Uterus (tissue), 4 donors: ENCODE measurements around the gene AAK1. TPM values are rescaled to one million over a fixed set of nuclear protein-coding genes. Genes with fewer than 3 reads are reported as not detected.

Experiments
- DNase-seq, 2 donors: peaks; one replicate each; pipeline ENCODE4 v3.0.0-alpha.2; 2019 to 2020
- H3K27ac ChIP-seq, 2 donors: fragments of 200-600 bp; sonication (generic); 1 replicate in 1 of 2; 2 replicates in 1 of 2; pipeline ENCODE4 v1.5.1; 2016 to 2018
- H3K27me3 ChIP-seq, 2 donors: fragments of 200-600 bp; sonication (generic); one replicate each; pipeline ENCODE4 v1.5.1; 2018 to 2019; ENCODE audit warnings: control low read depth in 1 of 2
- H3K36me3 ChIP-seq, 2 donors: fragments of 200-600 bp; sonication (generic); one replicate each; pipeline ENCODE4 v1.5.1; 2019; ENCODE audit warnings: control low read depth in 1 of 2
- H3K4me1 ChIP-seq, 2 donors: fragments of 200-600 bp; sonication (generic); one replicate each; pipeline ENCODE4 v1.5.1; 2018 to 2019; ENCODE audit warnings: control low read depth in 1 of 2
- H3K4me3 ChIP-seq, 2 donors: fragments of 200-600 bp; sonication (generic); 1 replicate in 1 of 2; 2 replicates in 1 of 2; pipeline ENCODE4 v1.5.1; 2018 to 2019; ENCODE audit warnings: mild to moderate bottlenecking in 1 of 2
- H3K9me3 ChIP-seq, 2 donors: fragments of 200-600 bp; sonication (generic); one replicate each; pipeline ENCODE4 v1.5.1; 2019; ENCODE audit warnings: control low read depth in 1 of 2
- CTCF ChIP-seq, 4 experiments: fragments of 200-600 bp in 2 of 4; fragments of 450-650 bp in 2 of 4; sonication (generic) in 2 of 4; IDR thresholded peaks; one replicate each; pipeline ENCODE4 v1.5.1; 2016 to 2019; ENCODE audit warnings: antibody characterized with exemption in 4 of 4, mild to moderate bottlenecking in 2 of 4, moderate library complexity in 1 of 4
- POLR2A ChIP-seq, 2 donors: fragments of 450-650 bp; IDR thresholded peaks; one replicate each; pipeline ENCODE4 v1.6.1; 2016; ENCODE audit warnings: antibody characterized with exemption in 2 of 2, mild to moderate bottlenecking in 1 of 2, moderate library complexity in 1 of 2
- intact Hi-C: fragments of 100-400 bp; cut with DNase I; formaldehyde crosslinking; loops from one replicate; pipeline ENCODE4 v1.15.1; 2023; ENCODE audit warnings: low total_unique reads
- total RNA-seq, 4 donors: library from RNA; depleted of rRNA in 3 of 4; stranded (reverse); fragments of >200 nt in 3 of 4; gene quantifications; one replicate each; pipeline versions ENCODE4 v1.1.0 to v1.2.4, GENCODE V29; 2014 to 2023
- donor health status: DM: yes; HTN: yes; CAD: no.

Gene AAK1
- total RNA-seq, 4 donors from 2014 or later, result 13.1 to 66.3 (median 32.5) TPM

GRCh38 chr2:69605284-69605683 is 38.3 kb downstream of the AAK1 start:
- Histone ChIP-seq H3K27me3 (no peaks in the 10 kb centered on the region), H3K4me3 (no peak overlapping the region), H3K4me1 (no peaks in the 10 kb centered on the region), H3K36me3 (no peaks in the 10 kb centered on the region), H3K9me3 (no peaks in the 10 kb centered on the region), H3K27ac (no peak overlapping the region)
- no peak for DNase-seq
- intact Hi-C loops, result no loop called here
- TF ChIP-seq POLR2A (IDR thresholded peaks at IDR 0.05), result no peak
- TF ChIP-seq CTCF (IDR thresholded peaks at IDR 0.05), result no peak

GRCh38 chr2:69604836-69605235 is 38.7 kb downstream of the AAK1 start:
- no peaks in the 10 kb centered on the region for H3K9me3 ChIP-seq
- intact Hi-C loops, result no loop called here
- DNase-seq, result no peak
- no peak overlapping the region for H3K4me3 ChIP-seq
- TF ChIP-seq POLR2A (IDR thresholded peaks at IDR 0.05) (no peak), CTCF (IDR thresholded peaks at IDR 0.05) (no peak)
- H3K36me3 ChIP-seq, result no peaks in the 10 kb centered on the region
- H3K27me3 ChIP-seq, result no peaks in the 10 kb centered on the region
- H3K4me1 ChIP-seq, result no peaks in the 10 kb centered on the region
- no peak overlapping the region for H3K27ac ChIP-seq

- Histone ChIP-seq H3K27me3 (no peaks in the 10 kb centered on the region), H3K4me1 (no peaks in the 10 kb centered on the region), H3K27ac (no peak overlapping the region), H3K36me3 (no peaks in the 10 kb centered on the region), H3K4me3 (no peak overlapping the region), H3K9me3 (no peaks in the 10 kb centered on the region)
- TF ChIP-seq POLR2A (IDR thresholded peaks at IDR 0.05) (no peak), CTCF (IDR thresholded peaks at IDR 0.05) (no peak)
- no peak for DNase-seq
- intact Hi-C loops, result no loop called here
Observed at GRCh38 chr2:69604026-69604678, 39.4 kb downstream of the AAK1 start.

- H3K27me3 ChIP-seq, result no peaks in the 10 kb centered on the region
- no peak overlapping the region for H3K27ac ChIP-seq
- H3K4me3 ChIP-seq, result no peak overlapping the region
- no peak for DNase-seq
- H3K36me3 ChIP-seq, result no peaks in the 10 kb centered on the region
- H3K9me3 ChIP-seq, result no peaks in the 10 kb centered on the region
- TF ChIP-seq CTCF (IDR thresholded peaks at IDR 0.05) (no peak), POLR2A (IDR thresholded peaks at IDR 0.05) (no peak)
- intact Hi-C loops, result no loop called here
- no peaks in the 10 kb centered on the region for H3K4me1 ChIP-seq
Observed at GRCh38 chr2:69603146-69603743, 40.3 kb downstream of the AAK1 start.

GRCh38 chr2:69601179-69601612 is 42.3 kb downstream of the AAK1 start:
- no peaks in the 10 kb centered on the region for H3K36me3 ChIP-seq
- H3K9me3 ChIP-seq, result no peaks in the 10 kb centered on the region
- no peak overlapping the region for H3K27ac ChIP-seq
- no peaks in the 10 kb centered on the region for H3K4me1 ChIP-seq
- no peak for TF ChIP-seq CTCF (IDR thresholded peaks at IDR 0.05)
- TF ChIP-seq POLR2A (IDR thresholded peaks at IDR 0.05), result no peak
- intact Hi-C loops, result no loop called here
- no peaks in the 10 kb centered on the region for H3K27me3 ChIP-seq
- DNase-seq, result no peak
- no peak overlapping the region for H3K4me3 ChIP-seq
